Endothelial cell of umbilical vein (primary cell): ENCODE measurements around the gene USP12.

Experiments
- EZH2 ChIP-seq: IDR thresholded peaks from 2 replicates; pipeline ENCODE4 v1.6.1; 2012; ENCODE audit warnings: borderline replicate concordance, low read depth, mild to moderate bottlenecking, moderate library complexity, low read length, inconsistent platforms; ENCODE audit not compliant: severe bottlenecking
- POLR2A ChIP-seq: IDR thresholded peaks from 2 replicates; pipeline ENCODE4 v1.6.1; 2012; ENCODE audit warnings: low read depth, mild to moderate bottlenecking, control low read depth, low read length
- POLR2AphosphoS5 ChIP-seq: IDR thresholded peaks from 2 replicates; pipeline ENCODE4 v1.6.1; 2012; ENCODE audit warnings: low read depth, mild to moderate bottlenecking, control low read depth, low read length, moderate library complexity; ENCODE audit not compliant: insufficient read depth
- TF ChIP-seq, protein P1 (sequence below), 2 donors: IDR thresholded peaks; 1 replicate in 1 of 2; 2 replicates in 1 of 2; pipeline ENCODE4 v1.5.1; 2011; ENCODE audit warnings: low read length in 2 of 2, mild to moderate bottlenecking in 2 of 2, moderate library complexity in 2 of 2, control low read depth in 1 of 2, inconsistent platforms in 1 of 2, low read depth in 1 of 2; ENCODE audit not compliant: insufficient read depth in 1 of 2; ENCODE audit errors: extremely low read depth in 1 of 2

DNA sequence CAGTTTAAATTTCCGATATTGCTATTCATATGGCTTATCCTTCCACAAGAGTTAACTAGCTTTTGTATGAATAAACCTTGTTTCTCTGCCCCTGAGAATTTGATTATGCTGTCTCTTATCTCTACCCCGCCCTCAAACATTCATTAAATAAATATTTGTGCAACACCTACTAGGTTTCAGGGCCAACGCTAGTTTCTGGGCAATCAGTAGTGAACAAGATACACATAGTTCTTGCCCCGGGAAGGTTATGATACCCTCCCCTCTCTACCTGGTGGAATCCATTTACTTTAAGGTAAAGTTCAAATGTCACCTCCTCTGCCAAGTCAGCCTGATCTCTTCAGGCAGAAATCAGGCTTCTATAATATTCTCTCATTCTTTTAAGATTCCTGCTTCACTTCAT lies 16.6 kb upstream of the USP12 start:
- TF ChIP-seq, protein P1, sequence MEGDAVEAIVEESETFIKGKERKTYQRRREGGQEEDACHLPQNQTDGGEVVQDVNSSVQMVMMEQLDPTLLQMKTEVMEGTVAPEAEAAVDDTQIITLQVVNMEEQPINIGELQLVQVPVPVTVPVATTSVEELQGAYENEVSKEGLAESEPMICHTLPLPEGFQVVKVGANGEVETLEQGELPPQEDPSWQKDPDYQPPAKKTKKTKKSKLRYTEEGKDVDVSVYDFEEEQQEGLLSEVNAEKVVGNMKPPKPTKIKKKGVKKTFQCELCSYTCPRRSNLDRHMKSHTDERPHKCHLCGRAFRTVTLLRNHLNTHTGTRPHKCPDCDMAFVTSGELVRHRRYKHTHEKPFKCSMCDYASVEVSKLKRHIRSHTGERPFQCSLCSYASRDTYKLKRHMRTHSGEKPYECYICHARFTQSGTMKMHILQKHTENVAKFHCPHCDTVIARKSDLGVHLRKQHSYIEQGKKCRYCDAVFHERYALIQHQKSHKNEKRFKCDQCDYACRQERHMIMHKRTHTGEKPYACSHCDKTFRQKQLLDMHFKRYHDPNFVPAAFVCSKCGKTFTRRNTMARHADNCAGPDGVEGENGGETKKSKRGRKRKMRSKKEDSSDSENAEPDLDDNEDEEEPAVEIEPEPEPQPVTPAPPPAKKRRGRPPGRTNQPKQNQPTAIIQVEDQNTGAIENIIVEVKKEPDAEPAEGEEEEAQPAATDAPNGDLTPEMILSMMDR (IDR thresholded peaks at IDR 0.05; ENCODE audit: extremely low read depth in 1 of 2, insufficient read depth in 1 of 2, low read depth in 1 of 2, low read length in 2 of 2) = no peak
- TF ChIP-seq POLR2A = no peak
- TF ChIP-seq POLR2AphosphoS5 = no peak
- TF ChIP-seq EZH2 = no peak
